ENCODE results near the gene PRXL2A.

PRXL2A gene

DNA sequence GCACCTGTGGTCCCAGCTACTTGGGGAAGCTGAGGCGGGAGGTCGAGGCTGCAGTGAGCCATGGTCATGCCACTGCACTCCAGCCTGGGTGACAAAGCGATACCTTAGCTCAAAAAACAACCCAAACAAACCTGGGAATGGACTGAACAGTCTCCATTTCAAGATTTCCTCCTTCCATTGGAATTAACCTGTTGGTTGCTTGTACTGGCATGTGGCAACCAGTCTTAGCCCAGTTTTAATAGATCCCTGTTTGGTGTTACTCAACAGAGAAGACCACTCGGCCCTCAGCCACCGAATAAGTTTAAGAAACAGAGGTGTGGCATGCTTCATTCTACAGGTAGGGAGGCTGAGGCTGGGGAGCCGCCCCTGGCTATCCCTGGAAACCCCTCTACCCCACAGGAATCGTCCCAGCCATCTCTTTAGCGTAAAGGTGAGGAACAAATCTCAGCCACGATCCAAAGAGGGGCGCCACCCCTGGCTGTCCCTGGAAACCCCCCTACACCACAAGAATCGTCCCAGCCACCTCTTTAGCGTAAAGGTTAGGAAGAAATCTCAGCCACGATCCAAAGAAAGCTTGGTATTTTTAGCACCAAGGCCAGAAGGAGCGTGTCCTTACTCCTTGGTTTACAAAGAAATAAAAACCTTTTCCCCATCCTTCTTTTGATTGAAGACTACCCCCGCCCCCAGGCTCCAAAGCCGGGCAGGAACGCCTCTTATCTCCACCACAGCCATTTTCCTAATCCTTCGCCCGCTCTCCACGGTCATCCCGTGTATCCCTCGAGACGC lies 44.9 kb downstream of the PRXL2A start (continued):
- TF ChIP-seq, protein P1, sequence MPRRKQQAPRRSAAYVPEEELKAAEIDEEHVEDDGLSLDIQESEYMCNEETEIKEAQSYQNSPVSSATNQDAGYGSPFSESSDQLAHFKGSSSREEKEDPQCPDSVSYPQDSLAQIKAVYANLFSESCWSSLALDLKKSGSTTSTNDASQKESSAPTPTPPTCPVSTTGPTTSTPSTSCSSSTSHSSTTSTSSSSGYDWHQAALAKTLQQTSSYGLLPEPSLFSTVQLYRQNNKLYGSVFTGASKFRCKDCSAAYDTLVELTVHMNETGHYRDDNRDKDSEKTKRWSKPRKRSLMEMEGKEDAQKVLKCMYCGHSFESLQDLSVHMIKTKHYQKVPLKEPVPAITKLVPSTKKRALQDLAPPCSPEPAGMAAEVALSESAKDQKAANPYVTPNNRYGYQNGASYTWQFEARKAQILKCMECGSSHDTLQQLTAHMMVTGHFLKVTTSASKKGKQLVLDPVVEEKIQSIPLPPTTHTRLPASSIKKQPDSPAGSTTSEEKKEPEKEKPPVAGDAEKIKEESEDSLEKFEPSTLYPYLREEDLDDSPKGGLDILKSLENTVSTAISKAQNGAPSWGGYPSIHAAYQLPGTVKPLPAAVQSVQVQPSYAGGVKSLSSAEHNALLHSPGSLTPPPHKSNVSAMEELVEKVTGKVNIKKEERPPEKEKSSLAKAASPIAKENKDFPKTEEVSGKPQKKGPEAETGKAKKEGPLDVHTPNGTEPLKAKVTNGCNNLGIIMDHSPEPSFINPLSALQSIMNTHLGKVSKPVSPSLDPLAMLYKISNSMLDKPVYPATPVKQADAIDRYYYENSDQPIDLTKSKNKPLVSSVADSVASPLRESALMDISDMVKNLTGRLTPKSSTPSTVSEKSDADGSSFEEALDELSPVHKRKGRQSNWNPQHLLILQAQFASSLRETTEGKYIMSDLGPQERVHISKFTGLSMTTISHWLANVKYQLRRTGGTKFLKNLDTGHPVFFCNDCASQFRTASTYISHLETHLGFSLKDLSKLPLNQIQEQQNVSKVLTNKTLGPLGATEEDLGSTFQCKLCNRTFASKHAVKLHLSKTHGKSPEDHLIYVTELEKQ (tag by site-specific recombination; IDR thresholded peaks at IDR 0.05; ENCODE audit: borderline replicate concordance) = no peak
- TF ChIP-seq ZNF623 (tag by site-specific recombination; IDR thresholded peaks at IDR 0.05) (no peak), AEBP2 (tag by site-specific recombination; IDR thresholded peaks at IDR 0.05; ENCODE audit: borderline replicate concordance) (no peak), TRIM28 (IDR thresholded peaks at IDR 0.05; ENCODE audit: borderline replicate concordance, low read length) (no peak), GLI2 (tag by site-specific recombination; IDR thresholded peaks at IDR 0.05; ENCODE audit: borderline replicate concordance, low read depth) (no peak), ZNF280C (tag by site-specific recombination; IDR thresholded peaks at IDR 0.05) (no peak), ZBTB17 (tag by site-specific recombination; IDR thresholded peaks at IDR 0.05) (peak; percentile 13; the same call in 1 of the 2 replicates), ZNF585B (tag by site-specific recombination; IDR thresholded peaks at IDR 0.05) (no peak), ZNF645 (tag by site-specific recombination; IDR thresholded peaks at IDR 0.05) (no peak)
- TF ChIP-seq, protein P2, sequence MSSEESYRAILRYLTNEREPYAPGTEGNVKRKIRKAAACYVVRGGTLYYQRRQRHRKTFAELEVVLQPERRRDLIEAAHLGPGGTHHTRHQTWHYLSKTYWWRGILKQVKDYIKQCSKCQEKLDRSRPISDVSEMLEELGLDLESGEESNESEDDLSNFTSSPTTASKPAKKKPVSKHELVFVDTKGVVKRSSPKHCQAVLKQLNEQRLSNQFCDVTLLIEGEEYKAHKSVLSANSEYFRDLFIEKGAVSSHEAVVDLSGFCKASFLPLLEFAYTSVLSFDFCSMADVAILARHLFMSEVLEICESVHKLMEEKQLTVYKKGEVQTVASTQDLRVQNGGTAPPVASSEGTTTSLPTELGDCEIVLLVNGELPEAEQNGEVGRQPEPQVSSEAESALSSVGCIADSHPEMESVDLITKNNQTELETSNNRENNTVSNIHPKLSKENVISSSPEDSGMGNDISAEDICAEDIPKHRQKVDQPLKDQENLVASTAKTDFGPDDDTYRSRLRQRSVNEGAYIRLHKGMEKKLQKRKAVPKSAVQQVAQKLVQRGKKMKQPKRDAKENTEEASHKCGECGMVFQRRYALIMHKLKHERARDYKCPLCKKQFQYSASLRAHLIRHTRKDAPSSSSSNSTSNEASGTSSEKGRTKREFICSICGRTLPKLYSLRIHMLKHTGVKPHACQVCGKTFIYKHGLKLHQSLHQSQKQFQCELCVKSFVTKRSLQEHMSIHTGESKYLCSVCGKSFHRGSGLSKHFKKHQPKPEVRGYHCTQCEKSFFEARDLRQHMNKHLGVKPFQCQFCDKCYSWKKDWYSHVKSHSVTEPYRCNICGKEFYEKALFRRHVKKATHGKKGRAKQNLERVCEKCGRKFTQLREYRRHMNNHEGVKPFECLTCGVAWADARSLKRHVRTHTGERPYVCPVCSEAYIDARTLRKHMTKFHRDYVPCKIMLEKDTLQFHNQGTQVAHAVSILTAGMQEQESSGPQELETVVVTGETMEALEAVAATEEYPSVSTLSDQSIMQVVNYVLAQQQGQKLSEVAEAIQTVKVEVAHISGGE (tag by site-specific recombination; conservative IDR thresholded peaks at IDR 0.05; ENCODE audit: low read depth) = no peak

- H3K27ac ChIP-seq (ENCODE audit: extremely low read depth, low read depth, low read length) = peak within 1 kb of the TSS; percentile 75; the same call in 1 of the 2 replicates
- POLR2A ChIA-PET = interaction anchor here (0.9 to 1.2 kb wide), 3 partner anchors 21 to 52 kb away, joined by 3 read pairs; no protein-coding TSS in a partner anchor
- peak within 1 kb of the TSS; percentile 71 for H3K4me3 ChIP-seq (ENCODE audit: low read depth, low read length)
- H3K4me1 ChIP-seq (ENCODE audit: control insufficient read depth, insufficient read depth, low read length) = no peaks in the 10 kb centered on the region; the same call in 1 of the 2 replicates
- CTCF ChIA-PET = interaction anchor here (0.7 to 1.9 kb wide), 3 partner anchors 10 to 106 kb away, joined by 3 to 13 read pairs (median 11); no protein-coding TSS in a partner anchor
- H3K36me3 ChIP-seq (ENCODE audit: control insufficient read depth in 2 of 2, insufficient read depth in 1 of 2, low read length in 2 of 2) = no peaks in the 10 kb centered on the region
- no peaks in the 10 kb centered on the region for H3K9me3 ChIP-seq (ENCODE audit: control insufficient read depth, insufficient read depth, low read depth, low read length)
- TF ChIP-seq ZBTB8A (tag by site-specific recombination; IDR thresholded peaks at IDR 0.05) (0 out of 2 replicates have a peak, but pooled peaks have one; percentile 0), ZNF561 (tag by site-specific recombination; IDR thresholded peaks at IDR 0.05; ENCODE audit: borderline replicate concordance) (peak; percentile 19; the same call in 1 of the 2 replicates), ZBTB26 (tag by site-specific recombination; optimal IDR thresholded peaks at IDR 0.05) (peak; percentile 74), KLF17 (tag by site-specific recombination; IDR thresholded peaks at IDR 0.05) (0 out of 2 replicates have a peak, but pooled peaks have one; percentile 28), ZBTB20 (tag by site-specific recombination; IDR thresholded peaks at IDR 0.05) (no peak), IKZF3 (tag by site-specific recombination; IDR thresholded peaks at IDR 0.05) (peak; percentile 36; the same call in 1 of the 2 replicates), ZNF350 (tag by site-specific recombination; IDR thresholded peaks at IDR 0.05) (no peak), ZSCAN30 (tag by site-specific recombination; IDR thresholded peaks at IDR 0.05) (peak; percentile 54; the same call in 1 of the 2 replicates), GLIS1 (tag by site-specific recombination; IDR thresholded peaks at IDR 0.05) (peak; percentile 24; the same call in 1 of the 2 replicates)
Measured at GRCh38 chr10:80453842-80454512, 45.6 kb downstream of the PRXL2A start, which contains the start of gene TSPAN14. TSPAN14 (plus strand) TSS chr10:80454310; CDS start chr10:80489234, 34,924 bp downstream.
